GM18873 (cell line): Measurements from ENCODE around the gene CAMKK1.

Experiments
- ATAC-seq: cut with Tn5 transposase; IDR thresholded peaks from one replicate; pipeline ENCODE4 v1.9.1; 2021; ENCODE audit warnings: mild to moderate bottlenecking, moderate library complexity, moderate number of reproducible peaks; ENCODE audit not compliant: unreplicated experiment, low FRiP score

The CAMKK1 gene

GRCh38 chr17:3918372-3919122 lies 25.7 kb upstream of the CAMKK1 start:
- ATAC-seq: no peak

GRCh38 chr17:3917391-3917931 lies 24.6 kb upstream of the CAMKK1 start:
- ATAC-seq: no peak

GRCh38 chr17:3916825-3917224 lies 24.0 kb upstream of the CAMKK1 start:
- ATAC-seq: no peak

GRCh38 chr17:3915995-3916696 lies 23.3 kb upstream of the CAMKK1 start, which contains the start of gene P2RX1:
P2RX1 (minus strand) TSS chr17:3916465; CDS start chr17:3916225, 240 bp downstream.
- no peak for ATAC-seq

GRCh38 chr17:3915581-3915994 lies 22.7 kb upstream of the CAMKK1 start:
- no peak for ATAC-seq

GRCh38 chr17:3914312-3914670 lies 21.4 kb upstream of the CAMKK1 start:
- peak; percentile 39 for ATAC-seq

GRCh38 chr17:3913531-3914311 lies 20.9 kb upstream of the CAMKK1 start:
- peak; percentile 47 for ATAC-seq

GRCh38 chr17:3912827-3913226 lies 20.0 kb upstream of the CAMKK1 start:
- ATAC-seq: no peak

- ATAC-seq: peak; percentile 57
Measured at GRCh38 chr17:3911271-3912053, 18.6 kb upstream of the CAMKK1 start.

- no peak for ATAC-seq
Measured at GRCh38 chr17:3910420-3911270, 17.8 kb upstream of the CAMKK1 start.

GRCh38 chr17:3909257-3909656 lies 16.4 kb upstream of the CAMKK1 start:
- ATAC-seq: no peak

GRCh38 chr17:3907483-3908216 lies 14.8 kb upstream of the CAMKK1 start:
- ATAC-seq: no peak

- no peak for ATAC-seq
Measured at GRCh38 chr17:3906881-3907280, 14.0 kb upstream of the CAMKK1 start.

- no peak for ATAC-seq
Measured at GRCh38 chr17:3905017-3905520, 12.2 kb upstream of the CAMKK1 start.

- ATAC-seq: no peak
Measured at GRCh38 chr17:3904501-3904900, 11.6 kb upstream of the CAMKK1 start.

GRCh38 chr17:3903881-3904290 lies 11.0 kb upstream of the CAMKK1 start:
- ATAC-seq: no peak

GRCh38 chr17:3903051-3903825 lies 10.4 kb upstream of the CAMKK1 start:
- no peak for ATAC-seq

GRCh38 chr17:3900646-3901045 lies 7.8 kb upstream of the CAMKK1 start:
- no peak for ATAC-seq
